Dermis microvascular lymphatic vessel endothelial cell (primary cell): ENCODE data around the gene RMND5B. TPM values are rescaled to one million over a fixed set of nuclear protein-coding genes. Genes with fewer than 3 reads are reported as not detected.
"Not testable (repeated sequence)": the region's sequence is repeated elsewhere in the genome, so short reads cannot be mapped to it uniquely, and the experiment has no call there.

Experiments used
- DNase-seq, 2 donors: peaks; one replicate each; pipeline versions ENCODE4 v3.0.0 to v3.0.0-alpha.2; 2010; ENCODE audit warnings: low read depth in 2 of 2
- total RNA-seq: library from RNA; depleted of rRNA; stranded (reverse); fragments of >200 nt; gene quantifications from 2 replicates; pipeline ENCODE4 v1.2.1, GENCODE V29; 2014

Gene RMND5B
- total RNA-seq, 1 donor from 2014 or later = 29.4 TPM

DNA sequence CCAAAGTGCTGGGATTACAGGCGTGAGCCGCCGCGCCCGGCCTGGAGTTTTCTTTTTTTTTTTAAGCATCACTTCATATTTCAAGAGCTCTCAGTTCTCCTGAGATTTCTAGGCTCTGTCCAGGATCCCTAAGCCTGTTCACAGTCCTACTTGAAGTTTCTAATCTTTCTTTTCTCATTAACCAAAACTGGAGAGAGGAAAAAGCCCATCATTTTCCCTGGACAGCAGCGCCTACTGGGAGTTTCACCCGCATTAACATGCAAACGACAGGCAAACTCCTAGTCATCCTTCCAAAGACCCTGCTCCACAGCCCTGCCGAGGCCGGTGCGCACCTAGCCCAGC is 609 bp upstream of the RMND5B start:
- DNase-seq = not testable (repeated sequence)

- no peak for DNase-seq
These were observed 707 bp downstream of the RMND5B start for GRCh38 chr5:178131446-178131996.

GRCh38 chr5:178136990-178137389 is 6.2 kb downstream of the RMND5B start:
- DNase-seq = no peak

DNA sequence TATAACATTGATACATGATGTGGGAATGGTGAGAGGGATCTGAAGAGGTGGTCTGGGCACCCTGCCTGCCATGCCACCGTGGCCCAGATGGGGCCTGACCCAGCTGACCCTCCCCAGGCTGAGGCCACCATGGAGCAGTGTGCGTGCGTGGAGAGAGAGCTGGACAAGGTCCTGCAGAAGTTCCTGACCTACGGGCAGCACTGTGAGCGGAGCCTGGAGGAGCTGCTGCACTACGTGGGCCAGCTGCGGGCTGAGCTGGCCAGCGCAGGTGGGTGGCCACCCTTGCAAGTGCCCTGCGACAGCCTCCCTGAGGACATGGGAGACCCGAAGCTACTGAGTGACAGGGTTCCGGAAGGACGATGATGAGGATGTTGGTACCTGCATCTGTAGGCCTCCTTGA is 7.2 kb downstream of the RMND5B start:
- DNase-seq = no peak

DNA sequence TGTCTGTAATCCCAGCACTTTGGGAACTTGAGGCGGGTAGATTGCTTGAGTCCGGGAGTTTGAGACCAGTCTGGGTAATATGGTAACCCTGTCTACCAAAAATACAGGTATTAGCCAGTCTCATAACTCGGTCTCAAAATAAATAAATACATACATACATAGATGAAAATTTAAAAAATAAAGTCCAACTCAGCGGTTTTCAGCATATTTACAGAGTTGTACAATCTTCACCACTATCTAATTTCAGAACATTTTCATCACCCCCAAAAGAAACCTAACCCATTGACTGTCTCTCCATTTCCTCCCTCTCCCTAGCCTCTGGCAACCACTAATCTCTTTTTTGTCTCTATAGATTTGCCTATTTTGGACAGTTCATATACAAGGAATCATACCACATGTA is 10.7 kb downstream of the RMND5B start:
- no peak for DNase-seq

DNA sequence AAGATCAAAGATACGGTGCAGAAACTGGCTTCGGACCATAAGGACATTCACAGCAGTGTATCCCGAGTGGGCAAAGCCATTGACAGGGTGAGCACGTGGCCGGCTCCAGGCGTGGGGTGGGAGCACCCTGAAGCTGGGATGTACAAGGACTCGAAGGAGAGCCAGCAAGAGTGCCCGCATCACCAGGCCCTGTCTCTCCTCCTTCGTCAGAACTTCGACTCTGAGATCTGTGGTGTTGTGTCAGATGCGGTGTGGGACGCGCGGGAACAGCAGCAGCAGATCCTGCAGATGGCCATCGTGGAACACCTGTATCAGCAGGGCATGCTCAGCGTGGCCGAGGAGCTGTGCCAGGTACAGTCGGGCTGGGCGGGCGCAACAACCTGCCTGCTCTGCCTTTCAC is 11.8 kb downstream of the RMND5B start:
- no peak for DNase-seq

GRCh38 chr5:178143246-178143645 is 12.4 kb downstream of the RMND5B start:
- DNase-seq = no peak

DNA sequence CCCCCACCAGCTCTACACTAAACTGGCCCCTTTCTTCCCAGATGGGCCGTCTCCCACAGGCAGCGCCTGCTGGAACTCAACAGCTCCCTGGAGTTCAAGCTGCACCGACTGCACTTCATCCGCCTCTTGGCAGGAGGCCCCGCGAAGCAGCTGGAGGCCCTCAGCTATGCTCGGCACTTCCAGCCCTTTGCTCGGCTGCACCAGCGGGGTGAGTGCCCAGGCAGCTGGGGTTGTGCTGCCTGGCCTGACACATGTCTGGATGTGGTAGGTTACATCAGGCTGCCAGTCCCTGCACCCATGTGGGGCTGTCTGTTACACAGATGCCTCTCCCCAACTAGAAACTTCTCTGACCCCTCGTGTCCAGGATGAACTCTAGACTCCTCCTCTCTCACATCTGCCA is 13.1 kb downstream of the RMND5B start:
- DNase-seq = no peak

- DNase-seq = peak; percentile 53 to 68
These were observed 15.4 kb downstream of the RMND5B start for GRCh38 chr5:178145965-178146820.

- DNase-seq = no peak
These were observed 16.6 kb downstream of the RMND5B start for GRCh38 chr5:178147406-178147805.

- DNase-seq = no peak
These were observed 18.6 kb downstream of the RMND5B start for GRCh38 chr5:178149199-178149932.

DNA sequence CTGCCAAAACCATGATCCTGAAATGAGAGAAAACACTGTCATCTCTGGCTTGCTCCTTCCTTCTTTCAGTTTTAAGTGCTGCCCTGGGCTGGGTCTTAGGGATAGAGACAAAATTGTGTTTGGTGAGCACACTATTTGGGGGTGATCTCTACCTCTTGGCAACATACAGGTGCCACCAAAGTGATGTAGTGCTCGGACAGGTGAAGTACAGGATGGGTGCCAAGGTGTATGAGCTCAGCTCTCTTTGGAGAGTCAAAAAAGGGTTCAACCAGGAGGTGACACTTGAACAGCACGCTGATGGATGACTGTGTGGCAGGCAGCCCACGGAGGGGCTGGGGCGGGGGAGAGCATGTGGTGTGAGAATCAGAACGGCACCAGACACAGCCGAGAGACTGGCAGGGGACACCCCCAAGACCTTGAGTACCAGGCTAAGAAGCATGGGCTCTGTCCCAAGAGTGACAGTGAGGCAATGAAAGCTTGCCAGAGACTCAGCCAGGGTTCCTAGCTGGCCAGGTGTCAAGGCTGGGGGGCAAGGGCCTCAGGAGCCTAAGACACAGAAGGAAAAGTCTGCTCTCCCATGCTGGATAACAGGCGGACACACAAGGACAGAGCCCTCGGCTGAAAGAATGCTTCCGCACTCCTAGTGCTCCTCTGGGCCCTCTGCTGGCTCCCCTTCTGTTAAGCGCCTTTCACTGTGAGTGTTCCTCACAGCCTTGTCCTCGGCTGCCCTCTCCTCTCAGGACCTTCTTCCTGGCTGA is 20.3 kb downstream of the RMND5B start:
- DNase-seq = no peak

GRCh38 chr5:178152491-178153444 is 22.0 kb downstream of the RMND5B start:
- no peak for DNase-seq

GRCh38 chr5:178153530-178154340 is 22.9 kb downstream of the RMND5B start, which contains the start of gene NHP2:
NHP2 (minus strand) TSS chr5:178153885; CDS start chr5:178153817, 68 bp downstream.
- peak; percentile 98 to 99 for DNase-seq

GRCh38 chr5:178155065-178155464 is 24.3 kb downstream of the RMND5B start:
- DNase-seq = no peak

GRCh38 chr5:178160176-178160575 is 29.4 kb downstream of the RMND5B start:
- no peak for DNase-seq

GRCh38 chr5:178162481-178162880 is 31.7 kb downstream of the RMND5B start:
- no peak for DNase-seq

GRCh38 chr5:178163772-178164735 is 33.2 kb downstream of the RMND5B start:
- peak; percentile 47 to 71 for DNase-seq

- no peak for DNase-seq
These were observed 34.8 kb downstream of the RMND5B start for GRCh38 chr5:178165581-178165980.
